ENCODE results near the gene KANSL3.

DNA sequence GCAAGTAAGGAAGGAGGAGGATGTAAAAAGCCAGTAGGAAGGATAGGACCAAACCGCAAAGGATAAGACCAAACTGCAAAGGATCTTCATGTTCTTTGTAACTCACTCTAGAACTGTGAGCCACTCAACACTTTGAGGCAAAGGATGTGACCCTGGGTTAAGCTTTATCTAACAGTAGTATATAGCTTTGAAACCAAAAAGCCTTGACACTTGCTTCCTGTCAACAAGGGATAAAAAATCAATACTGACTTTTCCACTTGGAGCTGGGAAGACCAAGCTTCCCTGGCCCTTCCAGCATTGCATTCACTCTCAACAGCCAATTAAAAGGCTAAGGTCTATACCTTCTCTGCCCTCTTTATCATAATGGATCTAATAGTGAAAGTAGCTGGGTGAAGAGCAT, 22.0 kb downstream of the KANSL3 start:
- TF ChIP-seq, protein P1, sequence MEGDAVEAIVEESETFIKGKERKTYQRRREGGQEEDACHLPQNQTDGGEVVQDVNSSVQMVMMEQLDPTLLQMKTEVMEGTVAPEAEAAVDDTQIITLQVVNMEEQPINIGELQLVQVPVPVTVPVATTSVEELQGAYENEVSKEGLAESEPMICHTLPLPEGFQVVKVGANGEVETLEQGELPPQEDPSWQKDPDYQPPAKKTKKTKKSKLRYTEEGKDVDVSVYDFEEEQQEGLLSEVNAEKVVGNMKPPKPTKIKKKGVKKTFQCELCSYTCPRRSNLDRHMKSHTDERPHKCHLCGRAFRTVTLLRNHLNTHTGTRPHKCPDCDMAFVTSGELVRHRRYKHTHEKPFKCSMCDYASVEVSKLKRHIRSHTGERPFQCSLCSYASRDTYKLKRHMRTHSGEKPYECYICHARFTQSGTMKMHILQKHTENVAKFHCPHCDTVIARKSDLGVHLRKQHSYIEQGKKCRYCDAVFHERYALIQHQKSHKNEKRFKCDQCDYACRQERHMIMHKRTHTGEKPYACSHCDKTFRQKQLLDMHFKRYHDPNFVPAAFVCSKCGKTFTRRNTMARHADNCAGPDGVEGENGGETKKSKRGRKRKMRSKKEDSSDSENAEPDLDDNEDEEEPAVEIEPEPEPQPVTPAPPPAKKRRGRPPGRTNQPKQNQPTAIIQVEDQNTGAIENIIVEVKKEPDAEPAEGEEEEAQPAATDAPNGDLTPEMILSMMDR (IDR thresholded peaks at IDR 0.05): no peak
- TF ChIP-seq EP300 (IDR thresholded peaks at IDR 0.05): no peak
